ENCODE measurements around the gene PIK3C3.

Gene PIK3C3

DNA sequence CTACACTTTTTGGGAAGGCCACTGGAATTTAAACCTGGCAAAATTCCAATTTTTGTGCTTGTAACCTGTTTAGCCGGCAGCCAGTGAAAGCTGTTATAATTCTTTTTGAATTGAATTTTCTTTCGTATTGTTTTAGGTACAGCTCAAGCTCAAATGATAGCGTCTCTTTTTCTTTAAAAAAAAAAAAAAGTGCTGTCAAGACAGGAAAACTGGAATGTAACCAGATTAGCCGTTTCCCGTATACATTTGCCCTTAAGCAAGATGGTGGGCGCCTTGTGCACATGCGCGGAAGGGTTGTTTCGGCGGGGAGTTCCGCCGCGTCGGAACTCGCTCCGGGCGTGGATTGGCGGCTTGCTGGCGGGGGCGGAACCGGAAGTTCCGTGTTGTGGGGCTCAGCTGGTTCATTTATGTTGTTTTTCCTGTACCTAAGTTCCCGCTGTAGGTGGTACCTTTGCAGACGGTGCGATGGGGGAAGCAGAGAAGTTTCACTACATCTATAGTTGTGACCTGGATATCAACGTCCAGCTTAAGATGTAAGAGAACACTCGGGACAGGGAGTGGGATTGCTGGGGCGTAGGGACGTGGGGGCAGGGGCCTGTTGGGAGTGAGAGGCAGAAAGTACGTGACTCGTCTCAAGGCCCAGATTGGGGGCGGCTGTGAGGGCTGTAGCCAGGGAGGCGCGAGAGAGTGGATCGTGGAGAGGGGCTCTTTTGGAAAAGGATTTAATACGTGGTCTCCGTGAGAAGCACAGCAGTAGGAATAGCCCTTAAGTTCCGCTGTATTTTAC is at the start of gene PIK3C3:
Gene PIK3C3 (plus strand): TSS at position 408 of the 787 bp plus-strand sequence. CDS start 58 bp downstream, at position 466.
- DNase-seq, result peak; percentile 94 to 96

DNA sequence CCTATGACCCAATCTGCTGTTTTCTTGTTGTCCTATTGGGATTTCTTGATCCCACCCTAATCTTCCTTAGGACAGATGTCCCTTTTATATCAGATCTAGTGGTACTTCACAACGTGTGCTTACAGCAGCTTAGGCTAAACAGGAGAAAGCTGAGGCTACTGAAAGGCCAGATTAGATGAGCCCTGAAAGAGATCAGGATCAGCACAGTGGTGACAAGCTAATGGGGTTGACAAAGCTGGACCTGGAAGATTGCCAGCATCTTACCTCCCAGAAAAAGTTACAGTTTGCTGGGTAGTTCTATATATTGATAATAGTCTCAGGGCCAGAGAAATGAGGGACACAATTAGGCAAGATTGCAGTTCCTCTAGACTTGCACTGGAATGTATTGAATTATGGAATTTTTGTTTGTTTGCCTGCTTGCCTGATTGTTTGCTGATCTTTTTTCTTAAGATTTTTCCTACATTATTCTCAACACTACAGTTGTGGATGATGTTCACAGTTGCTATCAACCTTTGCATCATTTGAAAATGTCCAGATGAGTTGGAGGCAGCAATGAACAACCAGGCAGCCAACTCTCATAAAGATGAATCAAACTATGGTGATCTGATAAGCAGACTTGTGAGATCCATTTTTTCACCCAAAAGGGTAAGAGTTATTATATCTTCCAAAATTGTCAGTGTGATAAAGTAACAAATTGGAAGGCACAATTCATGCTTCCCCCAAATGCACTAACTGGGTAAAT is 49.1 kb upstream of the PIK3C3 start:
- DNase-seq, result no peak

DNA sequence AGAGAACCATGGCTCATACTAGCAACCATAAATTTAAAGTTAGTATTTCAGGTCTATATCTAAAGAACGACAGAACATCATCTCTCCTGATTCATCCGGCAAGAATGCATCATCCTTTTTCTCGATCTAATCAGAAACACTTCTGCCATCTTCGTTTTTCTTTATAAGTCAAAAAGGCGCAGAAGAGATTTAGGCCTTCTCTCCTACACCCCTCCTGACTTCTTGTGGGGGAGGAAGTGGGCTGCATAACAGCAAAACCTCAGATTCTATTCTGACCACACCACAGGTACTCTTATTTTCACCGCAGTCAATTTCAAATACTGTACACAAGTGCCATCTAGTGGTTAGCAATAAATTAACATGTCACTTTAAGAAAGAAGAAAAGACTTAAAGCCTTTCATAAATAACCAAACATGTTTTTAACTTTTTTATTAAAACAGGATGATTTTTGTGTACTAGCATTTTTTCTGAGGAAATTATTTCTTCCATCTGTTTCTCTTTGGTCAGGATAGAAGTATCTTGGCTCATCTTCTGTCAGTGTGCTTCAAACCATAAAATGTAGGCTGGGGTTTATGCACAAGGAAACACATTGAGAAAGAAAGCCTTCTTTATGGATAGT is 48.4 kb upstream of the PIK3C3 start:
- peak; percentile 38 to 52 for DNase-seq

DNA sequence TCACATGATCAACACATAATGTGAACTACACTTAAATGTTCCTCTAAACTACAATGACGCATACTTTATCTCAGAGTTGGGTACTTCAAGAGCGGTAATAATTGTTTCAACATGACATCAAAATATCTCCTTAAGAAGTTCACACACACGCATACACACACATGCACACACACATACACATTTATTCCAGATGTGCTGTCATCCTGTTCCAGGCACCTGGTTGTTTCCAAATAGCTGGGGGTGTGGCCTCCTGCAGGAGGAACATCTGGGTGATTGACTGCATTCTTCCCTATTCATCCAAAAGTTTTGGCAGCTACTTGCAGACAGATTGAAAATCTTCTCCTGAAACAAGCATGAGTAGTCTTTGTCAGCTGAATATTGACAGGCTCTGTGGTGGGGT is 37.9 kb upstream of the PIK3C3 start:
- DNase-seq, result no peak

DNA sequence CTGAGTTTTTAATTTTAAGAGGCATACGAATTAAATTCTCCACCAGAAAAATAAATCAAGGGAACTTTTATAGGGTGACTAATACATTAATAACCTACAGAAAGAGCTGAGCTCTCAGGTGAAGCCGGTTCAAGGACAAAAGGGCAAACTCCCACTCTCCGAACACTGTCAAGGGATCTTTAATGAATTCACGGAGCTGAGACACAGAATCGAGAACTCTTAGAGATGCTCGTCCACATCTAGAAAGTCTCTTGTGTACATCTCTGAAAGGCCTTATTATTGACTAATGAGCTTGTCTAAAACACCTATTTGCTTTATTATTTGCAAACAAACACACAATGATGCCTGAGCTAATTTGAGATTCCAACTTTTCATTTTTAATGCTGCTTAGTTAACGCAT is 33.3 kb upstream of the PIK3C3 start:
- no peak for DNase-seq

DNA sequence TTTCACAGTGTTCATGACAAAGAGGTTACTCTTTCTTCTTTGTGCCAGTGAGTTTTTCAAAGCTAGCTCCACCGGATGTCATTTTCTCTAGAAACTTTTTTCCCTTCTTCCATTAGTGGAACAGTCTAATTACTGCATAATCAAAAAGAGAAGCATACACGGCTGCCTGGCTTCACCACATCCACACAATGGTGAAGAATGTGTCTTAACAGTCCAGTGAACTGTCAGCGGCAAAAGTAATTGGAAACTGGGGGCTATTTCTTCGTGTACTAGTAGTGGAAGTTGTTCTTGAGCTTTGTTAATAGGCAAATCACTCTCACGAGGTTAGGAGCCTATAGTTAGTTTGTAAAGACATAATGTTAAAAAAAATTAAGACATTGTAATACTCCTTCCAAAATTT is 32.9 kb upstream of the PIK3C3 start:
- DNase-seq, result no peak

DNA sequence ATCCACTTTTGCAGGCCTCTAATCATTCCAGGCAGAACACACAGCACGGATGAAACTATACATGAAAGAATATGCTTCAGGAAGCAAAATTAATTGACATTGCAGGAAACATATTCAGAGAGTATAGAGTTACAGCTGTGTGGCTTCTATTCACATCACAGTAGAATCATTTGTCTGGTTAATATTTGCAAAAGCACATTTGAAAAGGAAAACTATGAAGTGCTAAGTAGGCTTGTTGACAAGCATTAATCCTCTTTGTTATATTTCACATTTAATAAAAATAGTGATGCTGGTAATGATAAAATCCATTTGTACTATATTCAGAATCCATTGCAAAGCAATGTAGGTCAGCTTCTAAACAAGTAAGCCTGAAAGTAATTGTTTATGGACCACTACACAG is 32.2 kb upstream of the PIK3C3 start:
- no peak for DNase-seq

DNA sequence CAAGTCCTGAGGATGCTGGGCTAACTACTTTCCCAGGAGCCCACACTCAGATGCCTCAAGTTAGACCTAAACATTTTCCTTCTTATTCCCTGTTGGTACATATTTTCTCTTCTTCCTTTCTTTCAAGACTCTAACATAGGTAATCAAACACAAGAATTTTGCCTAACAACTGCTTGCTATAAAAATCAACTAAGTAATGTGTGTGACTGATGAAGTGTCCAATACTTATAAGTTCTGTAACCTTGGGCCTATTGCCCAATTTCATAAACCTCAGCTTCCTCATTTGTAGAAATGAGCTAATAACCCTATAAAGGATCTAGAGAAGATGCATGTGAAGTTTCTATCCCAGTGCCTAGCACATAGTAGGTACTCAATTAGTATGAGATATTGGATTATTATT is 31.6 kb upstream of the PIK3C3 start:
- DNase-seq, result no peak

DNA sequence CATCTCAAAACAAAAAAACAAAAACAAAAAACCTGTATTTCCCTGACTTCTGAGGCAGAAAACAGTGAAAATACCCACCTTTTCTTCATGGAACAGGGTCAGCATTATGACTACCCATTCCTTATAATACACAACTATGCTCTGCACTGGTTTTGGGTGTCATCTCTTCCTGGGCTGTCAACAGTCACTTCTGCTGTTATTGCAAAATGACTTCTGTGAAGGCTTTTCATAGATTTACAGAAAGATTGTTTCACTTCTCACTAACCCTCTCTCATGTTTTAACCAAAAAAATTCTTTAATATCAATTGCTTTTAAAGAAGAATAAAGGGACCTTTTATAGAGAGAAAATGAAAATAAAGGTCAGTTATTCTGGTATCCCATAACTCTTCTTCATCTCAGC is 26.5 kb upstream of the PIK3C3 start:
- DNase-seq, result no peak

DNA sequence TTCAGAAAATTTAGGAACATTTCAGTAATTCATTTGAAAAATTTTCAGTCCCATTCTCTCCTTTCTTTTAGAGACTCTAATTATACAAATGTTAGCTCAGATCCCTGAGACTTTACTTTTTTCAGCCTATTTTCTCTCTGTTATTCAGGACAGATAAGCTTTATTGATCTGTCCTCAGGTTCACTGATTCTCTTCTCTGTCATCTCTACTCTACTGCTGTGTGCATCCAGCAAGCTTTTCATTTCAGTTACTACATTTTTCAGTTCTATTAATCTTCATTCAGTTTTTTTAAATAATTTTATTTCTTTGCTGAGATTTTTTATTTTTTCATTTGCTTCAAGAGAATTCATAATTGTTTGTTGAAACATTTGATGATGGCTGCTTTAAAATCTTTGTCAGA is 22.1 kb upstream of the PIK3C3 start:
- no peak for DNase-seq

DNA sequence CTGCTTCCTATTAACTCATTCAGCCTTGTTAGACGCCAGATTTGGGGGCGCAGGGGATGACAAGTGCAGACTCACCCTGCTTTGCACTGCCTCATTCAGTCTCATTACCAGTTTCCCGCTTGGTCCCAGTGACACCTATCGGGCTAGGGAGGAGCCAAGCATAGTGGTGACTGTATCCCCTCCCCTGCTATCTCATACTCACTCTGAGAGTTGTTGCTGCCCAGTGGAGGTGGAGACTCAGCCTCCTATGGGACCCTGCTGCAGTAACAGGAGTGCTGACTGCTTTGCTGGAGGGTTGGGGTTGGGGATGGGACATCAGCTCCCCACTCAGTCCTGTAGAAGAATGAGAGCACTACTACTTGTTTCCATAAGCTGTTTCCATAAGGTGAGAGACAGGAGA is 21.3 kb upstream of the PIK3C3 start:
- DNase-seq, result no peak

DNA sequence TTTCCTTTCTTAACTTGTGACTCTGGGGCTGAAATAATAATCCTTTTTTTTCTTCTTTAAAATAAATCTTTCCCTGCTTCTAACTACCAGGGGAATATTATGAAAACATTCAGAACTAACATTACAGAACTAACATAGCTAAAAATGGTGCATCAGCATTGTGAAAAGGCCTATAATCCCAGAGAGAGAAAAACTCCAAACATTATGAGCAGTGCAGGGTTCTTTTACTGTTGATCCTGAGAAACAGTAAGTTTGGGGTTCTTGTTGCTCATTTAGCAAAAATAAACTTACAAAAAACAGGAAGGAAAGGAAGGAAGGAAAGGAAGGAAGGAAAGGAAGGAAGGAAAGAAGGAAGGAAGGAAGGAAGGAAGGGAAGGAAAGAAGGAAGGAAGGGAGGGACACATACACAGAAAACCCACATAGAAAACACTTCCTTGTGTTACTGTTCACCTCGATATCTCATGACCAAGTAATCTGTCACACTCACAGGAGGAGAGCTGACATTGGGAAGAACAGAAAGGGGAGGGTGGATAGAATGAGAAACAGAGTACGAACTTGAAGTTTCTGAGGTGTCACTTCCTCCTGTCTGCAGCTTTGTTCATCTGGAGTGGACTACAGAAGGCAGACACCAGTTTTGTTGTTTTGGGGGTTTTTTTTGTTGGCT is 18.4 kb upstream of the PIK3C3 start:
- DNase-seq, result no peak

DNA sequence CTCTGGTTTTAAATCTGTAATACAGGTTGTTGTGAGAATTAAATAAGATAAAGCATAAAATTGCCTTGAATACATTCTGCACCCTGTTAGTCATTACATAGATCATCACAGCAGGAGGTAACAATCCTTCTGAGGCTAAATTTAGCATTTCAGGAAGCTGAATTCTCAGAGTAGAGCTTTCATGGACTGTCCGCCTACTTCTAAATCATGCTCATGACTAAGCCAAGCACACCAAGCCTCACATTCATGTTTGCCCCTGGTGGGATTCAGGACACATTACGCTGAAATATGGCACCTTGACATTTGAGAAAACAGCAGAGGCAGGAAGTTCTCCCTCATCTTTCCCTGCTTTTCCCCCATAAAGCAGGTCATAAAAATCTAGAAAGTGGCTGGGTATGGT is 16.6 kb upstream of the PIK3C3 start:
- no peak for DNase-seq

DNA sequence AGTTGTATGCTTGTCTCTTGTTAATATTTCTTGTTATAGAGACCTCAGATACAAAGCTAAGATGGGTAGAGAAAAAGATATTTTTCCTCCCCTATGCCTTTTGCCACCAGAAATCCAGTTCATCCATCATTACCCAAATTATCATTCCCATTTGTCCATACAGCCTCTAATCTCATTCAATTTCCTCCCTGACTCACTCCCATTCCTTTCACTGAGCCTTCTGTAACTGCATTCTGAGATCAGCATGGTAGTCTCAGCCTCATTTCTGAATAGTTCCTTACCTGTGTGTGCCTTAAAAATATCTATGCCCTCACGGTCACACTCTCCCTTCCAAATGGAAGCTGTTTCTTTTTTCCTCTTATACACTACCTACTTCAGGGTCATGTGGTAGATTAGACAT is 15.7 kb upstream of the PIK3C3 start:
- DNase-seq, result no peak

DNA sequence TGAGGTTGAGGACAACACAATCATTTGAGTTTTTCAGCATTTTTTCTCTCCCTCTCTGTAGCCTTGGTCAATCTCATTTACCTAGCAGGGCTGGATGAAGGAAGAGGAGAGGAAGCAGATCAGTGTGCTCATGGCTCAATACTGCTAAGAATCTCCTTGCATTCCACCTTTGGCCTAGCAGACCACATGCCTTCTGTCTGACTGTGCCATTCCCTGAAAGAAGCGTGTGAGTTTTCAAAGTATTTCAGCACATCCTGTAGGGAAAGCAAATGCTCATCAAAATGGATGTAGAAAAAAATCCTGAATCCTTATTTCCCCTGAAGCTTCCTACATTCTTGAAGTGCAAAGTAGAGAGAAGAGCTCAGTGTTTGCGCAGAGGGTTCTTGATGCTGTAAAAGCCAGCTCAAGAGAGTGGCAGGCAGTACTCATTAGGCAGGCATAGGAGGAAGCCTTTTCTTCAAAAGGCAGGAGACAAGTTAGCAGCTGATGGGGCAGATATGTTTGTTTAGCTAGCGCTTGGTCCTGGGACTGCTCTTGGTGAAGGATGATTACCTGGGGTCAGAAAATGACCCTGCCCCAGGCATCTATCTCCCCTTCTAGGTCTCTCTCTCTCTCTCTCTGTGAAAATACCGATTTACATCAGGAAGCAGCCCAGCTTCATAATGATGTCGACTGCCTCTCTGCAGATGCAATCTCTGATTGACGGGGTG is 14.4 kb upstream of the PIK3C3 start:
- no peak for DNase-seq

DNA sequence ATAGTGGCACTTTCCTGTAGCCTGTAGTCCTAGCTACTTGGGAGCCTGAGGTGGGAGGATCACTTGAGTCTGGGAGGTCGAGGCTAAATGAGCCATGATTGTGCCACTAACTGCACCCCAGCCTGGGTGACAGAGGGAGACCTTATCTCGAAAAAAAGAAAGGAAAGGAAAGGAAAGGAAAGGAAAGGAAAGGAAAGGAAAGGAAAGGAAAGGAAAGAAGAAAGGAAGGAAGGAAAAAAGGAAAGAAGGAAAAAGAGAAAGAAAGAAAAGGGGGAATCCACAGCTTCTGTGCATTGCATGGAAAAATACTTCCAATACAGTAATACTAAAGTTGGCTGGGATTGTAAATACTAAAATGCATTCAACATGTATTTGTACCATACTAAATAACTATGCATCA is 12.8 kb upstream of the PIK3C3 start:
- no peak for DNase-seq

DNA sequence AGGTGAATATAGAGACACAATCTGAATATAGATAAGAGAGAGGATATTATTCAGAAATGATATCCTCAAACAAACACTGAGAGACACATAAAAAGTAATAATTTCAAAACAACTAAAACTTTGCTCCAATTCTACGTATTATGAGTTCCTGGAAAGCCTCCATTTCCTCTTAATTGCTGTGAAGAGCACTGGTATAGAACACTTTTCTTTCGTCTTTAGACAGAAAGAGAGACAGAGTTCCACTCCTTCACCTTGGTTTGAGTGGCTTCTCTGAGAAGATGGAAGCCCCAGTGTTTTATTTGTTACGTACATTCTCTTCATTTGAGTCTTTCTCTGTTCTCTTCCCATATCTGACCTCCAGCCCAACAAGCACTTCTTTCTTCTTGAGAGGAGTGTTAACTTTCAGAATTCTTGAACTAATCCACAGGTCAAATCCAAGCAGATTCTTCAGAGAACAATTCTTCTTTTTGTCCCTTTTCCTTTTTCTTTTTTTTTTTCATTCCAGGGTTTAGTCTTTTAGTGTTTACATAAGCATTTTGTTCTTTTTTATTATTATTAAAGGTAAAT is 6.4 kb upstream of the PIK3C3 start:
- DNase-seq, result no peak

DNA sequence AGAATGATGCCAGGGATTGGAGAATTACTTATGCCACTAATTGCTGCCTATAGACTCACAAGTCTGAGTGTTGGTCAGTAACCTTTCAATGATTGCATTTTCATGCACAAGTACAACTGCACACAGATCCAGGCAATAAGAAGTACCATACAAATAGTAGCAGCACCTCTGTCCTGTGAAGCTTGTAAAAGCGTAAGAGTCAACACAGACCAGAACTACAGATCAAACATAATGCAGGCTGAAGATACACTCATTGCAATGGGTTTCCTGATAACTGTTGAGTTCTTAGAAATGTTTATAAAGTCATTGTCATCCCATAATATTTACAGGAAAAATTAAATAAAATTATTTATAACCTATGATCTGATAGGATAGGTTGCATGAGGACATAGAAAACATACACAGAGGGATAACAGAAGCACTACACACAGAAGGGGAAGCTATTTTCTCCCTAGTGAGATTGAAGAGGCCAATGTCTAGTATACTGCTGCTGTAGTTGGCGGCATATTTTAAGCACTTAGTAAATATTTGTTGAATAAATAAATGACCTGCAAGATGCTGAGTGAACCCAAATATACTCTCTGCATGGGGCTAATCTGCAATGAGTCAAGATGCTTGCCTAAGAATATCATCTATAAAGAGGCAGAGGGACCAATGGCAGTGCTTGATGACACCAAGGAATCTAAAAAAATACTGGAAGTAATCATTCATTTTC is 5.7 kb upstream of the PIK3C3 start:
- no peak for DNase-seq

DNA sequence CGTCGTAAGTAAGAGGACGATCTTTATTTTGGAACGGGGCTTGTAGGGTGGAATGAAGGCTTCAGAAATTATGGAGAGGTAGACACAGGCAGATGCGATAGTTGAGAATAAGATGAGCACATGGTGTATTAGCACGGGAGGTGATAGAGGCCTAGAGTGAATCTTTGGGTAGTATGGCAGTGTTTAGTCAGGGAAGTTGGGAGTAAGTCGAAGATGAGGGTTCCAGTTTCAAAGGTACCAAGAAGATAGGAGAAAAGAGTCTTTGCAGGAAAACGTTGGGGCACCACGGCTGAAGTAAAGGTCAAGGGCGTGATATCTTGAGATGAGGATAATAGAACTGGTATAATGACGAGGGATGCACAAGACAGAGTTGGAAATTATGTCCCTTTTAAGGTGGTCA is 654 bp downstream of the PIK3C3 start:
- DNase-seq, result no peak

DNA sequence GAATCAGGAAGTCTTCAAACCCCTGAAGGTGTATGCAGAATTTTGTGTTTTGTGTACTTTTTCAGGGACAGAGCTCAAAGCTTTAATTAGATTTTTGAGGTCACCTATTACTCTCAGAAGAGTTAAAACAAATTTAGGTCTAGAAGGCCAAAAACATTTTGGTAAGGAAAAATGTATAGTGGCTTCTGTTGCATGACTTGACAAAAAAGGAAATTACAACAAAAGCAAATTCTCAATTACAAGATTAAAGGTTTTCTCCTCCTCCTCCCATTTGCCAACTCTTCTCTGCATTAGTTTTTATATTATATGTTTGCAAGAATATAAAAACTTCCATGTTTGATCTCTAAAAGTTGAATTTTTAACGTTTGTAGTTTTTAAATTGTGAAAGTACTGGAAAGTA is 4.0 kb downstream of the PIK3C3 start:
- no peak for DNase-seq

DNA sequence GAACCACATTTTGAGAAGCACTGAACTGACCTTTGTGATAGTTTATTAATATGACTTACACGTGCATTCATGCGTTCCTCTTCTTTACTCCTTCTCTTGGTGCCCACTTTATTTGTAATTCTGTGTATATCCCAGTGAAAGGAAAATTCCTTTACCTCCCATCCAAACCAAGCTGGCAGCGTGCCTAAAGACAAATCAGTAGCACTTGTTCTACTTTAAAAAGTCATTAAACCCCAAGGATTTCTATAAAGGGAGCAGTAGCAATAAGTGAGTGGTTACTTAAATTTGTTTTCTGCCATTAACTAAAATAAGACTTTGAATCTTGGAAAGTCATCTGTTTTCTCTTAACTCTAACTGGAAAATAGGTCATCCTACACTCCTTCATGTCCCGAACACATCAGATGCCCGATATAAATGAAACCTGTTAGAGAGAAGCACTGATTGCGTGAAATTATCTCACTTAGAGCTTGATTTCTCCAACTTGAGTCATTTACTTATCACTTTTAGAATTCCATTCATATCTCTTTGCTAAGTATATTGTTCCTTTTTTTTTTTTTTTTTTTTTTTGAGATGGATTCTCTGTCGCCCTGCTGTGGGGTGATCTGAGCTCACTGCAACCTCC is 10.7 kb downstream of the PIK3C3 start:
- DNase-seq, result no peak
